NCI-H82 (cell line): ENCODE measurements around the gene PNMA3.
"Not testable (repeated sequence)": the region's sequence is repeated elsewhere in the genome, so short reads cannot be mapped to it uniquely, and the experiment has no call there.

Experiments
- DNase-seq: peaks from one replicate; lab custom pipeline; 2025; lab: John Stamatoyannopoulos, UW

PNMA3 gene

DNA sequence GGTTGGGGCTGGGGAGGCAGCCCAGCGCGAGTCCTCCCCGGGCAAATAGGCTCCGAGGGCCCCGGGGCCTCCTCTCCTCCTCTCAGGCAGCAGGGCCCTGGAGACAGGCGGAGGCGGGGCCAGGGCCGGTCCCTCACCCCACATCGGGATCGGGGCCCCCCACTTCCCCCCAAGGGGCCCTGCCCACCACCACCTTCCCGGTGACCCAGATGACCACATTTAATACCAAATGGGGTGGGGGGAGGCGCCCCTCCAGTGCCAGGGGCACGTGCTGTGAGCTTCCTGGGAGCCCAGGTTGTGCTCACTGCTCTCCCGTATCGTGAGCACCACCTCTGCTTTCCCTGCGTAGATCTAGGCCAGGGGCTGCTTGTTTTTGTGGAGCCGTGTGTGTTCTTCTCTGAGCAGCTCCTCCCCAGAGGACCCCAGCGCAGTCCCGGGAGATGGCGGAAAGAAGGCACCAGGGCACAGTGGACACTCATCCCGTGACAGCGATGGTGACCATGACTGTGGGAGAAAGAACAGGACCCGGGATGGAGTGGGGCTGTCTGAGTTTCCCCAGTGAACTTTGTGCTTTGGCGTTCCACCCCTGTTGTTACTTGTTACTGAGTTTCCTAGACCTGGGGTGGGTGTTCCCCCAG lies 18.1 kb downstream of the PNMA3 start:
- no peak for DNase-seq

DNA sequence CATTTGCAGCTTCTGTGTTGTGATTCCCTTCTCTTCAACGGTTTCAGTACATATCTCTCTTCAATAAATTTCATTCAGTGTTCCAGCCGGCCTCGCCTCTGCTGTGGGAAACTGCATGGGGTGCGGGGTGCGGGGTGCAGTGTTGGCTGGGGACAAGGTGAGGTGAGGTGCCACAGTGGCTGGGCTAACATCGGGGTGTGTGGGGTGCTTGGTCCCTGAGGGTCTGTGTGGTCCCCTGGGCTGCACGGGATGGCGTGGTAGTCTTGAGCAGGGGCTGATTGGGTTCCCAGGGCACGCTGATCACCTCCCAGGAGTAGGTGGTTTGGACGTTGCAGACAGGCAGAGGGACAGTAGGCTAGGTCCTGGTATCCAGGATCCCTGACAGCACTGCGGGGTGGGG lies 18.7 kb downstream of the PNMA3 start:
- DNase-seq: no peak

DNA sequence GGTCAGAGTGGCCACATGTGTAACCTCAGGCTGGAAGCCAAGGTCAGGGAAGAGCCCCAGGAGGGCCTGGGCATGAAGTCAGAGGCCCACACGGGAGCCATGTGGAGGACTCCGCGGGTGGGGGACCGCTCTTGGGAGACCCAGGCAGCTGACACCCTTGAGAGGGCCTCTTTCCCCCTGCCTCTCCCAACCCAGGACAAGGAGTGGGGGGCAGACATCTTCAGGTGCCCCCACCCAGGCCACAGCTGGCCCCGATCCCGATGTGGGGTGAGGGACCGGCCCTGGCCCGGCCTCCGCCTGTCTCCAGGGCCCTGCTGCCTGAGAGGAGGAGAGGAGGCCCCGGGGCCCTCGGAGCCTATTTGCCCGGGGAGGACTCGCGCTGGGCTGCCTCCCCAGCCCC lies 19.1 kb downstream of the PNMA3 start:
- no peak for DNase-seq

DNA sequence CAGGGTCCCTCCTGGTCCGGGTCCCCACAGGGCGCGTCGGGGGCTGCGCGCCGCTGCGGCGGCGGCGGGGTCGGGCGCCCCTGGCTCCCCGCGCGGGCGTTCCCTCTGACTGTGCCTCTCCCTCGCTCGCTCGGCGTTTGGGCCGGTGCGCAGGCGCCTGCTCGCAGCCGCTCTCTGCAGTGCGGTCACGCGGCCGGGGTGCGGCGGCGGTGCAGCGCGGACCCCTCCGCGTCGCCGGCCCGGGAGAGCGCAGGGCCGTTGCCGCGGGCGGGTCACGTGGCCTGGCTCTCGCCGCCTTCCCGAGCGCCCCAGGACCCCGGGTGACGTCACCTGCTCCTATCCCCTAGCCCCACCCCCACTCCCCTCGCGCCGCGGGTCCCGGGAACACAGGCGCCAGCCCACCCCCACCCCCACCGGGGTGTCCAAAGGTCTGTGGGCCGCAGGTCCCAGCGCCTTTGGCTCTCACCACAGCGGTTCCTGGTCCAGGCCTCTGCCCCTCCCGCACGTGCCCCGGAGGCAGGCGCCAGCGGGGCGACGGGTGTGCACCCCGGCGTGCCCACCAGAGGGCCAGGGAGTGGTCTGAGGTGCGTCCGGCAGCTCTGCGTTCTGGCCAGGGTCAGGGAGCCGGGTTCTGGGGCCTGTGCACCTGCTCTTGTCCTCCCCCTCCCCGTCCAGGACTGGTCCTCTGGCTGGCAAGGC lies 21.3 kb downstream of the PNMA3 start:
- not testable (repeated sequence) for DNase-seq

DNA sequence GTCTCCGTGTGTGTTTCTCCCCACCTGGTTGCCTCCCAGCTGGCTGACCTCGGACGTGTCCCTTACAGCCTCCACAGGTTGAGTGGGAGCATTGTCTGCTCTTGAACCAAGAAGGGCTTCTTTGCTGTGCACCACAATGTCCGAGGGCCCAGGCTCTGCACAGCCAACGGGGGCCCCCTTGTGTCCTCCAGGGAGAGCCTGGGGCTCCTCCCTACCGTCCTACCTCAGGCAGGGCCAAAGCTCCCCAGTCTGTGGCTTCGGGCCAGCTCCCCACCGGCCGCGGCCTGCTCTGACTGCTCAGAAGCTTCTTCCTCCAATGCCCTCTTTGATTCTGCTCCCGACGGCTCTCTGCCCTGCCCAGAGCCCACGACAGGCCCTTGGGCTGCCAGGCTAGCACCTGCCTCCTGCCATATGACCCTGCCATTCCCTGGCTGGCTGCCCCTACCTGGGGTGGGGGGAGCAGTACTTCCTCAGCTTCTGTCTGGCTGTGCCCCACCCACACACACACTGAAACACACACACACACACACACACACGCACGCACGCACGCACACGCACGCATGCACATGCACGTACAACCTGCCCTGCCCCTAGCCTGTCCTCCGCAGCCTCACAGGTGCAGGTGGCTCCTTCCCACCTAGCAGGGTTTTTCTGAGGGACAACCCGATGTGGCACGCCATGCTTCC lies 27.1 kb downstream of the PNMA3 start:
- not testable (repeated sequence) for DNase-seq

DNA sequence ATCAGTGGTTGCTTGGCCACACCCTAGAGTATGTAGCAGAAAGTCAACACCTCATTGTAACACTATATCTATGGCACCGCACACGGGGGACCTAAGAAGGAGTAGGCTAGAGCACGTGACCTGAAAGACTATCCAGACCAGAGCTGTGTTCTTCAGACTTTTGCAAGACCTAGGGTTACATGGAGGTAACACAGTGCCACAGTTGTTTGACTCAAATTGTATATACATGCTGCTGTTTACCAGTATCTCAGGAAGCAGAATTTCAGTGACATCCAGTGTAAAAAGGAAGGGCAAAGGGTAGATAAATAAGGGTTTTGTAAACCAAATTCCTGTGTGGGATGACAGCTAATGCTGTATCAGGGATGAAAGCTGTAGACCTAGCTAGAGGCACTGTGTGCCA lies 46.1 kb downstream of the PNMA3 start:
- no peak for DNase-seq

DNA sequence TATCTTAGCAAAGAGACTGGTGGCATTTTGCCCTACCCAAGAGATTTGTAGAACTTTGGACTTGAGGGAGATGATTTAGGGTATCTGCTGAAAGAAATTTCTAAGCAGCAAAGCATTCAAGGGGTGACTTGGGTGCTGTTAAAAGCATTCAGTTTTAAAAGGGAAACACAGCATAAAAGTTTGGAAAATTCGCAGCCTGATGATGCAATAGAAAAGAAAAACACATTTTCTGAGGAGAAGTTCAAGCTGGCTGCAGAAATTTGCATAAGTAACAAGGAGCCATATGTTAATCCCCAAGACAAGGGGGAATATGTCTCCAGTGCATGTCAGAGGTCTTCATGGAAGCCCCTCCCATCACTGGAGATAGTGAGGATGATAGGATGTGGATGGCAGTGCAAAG lies 48.7 kb downstream of the PNMA3 start:
- not testable (repeated sequence) for DNase-seq

DNA sequence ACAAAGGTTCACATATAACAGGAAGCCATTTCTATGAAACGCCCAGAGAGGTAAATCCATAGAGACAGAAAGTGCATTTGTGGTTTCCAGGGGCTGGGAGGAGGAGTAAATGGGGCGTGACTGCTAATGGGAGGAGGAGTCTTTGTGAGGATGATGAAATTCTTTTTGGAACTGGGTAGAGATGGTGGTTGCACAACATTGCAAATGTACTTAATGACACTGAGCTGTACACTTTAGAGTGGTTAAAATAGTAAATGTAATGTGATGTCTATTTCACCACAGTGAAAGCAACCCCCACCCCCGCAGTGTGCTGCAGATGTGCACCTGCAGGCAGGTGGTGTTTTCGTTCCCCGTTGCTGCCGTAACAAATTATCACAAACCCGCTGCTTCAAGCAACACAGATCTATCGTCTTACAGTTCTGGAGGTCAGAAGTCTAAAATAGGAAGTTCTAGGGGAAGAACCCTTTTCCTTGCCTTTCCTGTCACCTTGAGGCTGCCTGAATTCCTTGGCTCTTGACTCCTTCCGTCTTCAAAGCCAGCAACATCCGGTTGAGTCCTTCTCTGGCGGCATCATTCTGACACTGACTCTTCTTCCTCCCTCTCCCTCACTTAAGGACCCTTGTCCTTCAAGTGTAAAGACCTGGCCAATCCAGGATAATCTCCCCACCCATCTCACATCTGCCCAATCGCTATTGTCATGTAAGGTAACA lies 50.0 kb downstream of the PNMA3 start:
- not testable (repeated sequence) for DNase-seq
